A549 (cell line): Measurements from ENCODE around the gene ZBTB46. TPM values are rescaled to one million over a fixed set of nuclear protein-coding genes. Genes with fewer than 3 reads are reported as not detected.

ENCODE experiments used
- ATAC-seq, 2 experiments: fragments of 200-7000 bp in 1 of 2; fragments of >200 bp in 1 of 2; cut with Nextera tagmentation in 1 of 2; cut with Tn5 transposase in 1 of 2; 3 replicates each; pipeline versions ENCODE4 v1.8.0 to v1.9.1; 2018 to 2020; ENCODE audit warnings: mild to moderate bottlenecking in 1 of 2, moderate library complexity in 1 of 2
- CTCF ChIA-PET: fragments of 300-600 bp; sonication (Branson Sonifier 250); formaldehyde crosslinking; extraction: SDS; loops from one replicate; lab custom pipeline; 2021; ENCODE audit warnings: antibody characterized with exemption, inconsistent platforms; lab: Yijun Ruan, JAX
- POLR2A ChIA-PET: fragments of 350-600 bp; formaldehyde crosslinking; extraction: SDS; loops from one replicate; lab custom pipeline; 2021; ENCODE audit warnings: antibody characterized with exemption, inconsistent platforms; lab: Yijun Ruan, JAX
- DNase-seq, 2 experiments: peaks; one replicate each; pipeline versions ENCODE4 v3.0.0 to v3.0.0-alpha.2; 2011 to 2016; ENCODE audit warnings: low read depth in 1 of 2, low spot score in 1 of 2
- FAIRE-seq: peaks from 2 replicates; lab custom pipeline; 2011; peaks lifted over from hg19 to GRCh38; lab: Jason Lieb, UNC
- H3K27ac ChIP-seq, 2 experiments: fragments of >200 bp; sonication (Bioruptor Twin); formaldehyde crosslinking; 3 replicates each; pipeline ENCODE4 v1.5.1; 2016 to 2017
- H3K4me1 ChIP-seq: fragments of >200 bp; sonication (Bioruptor Twin); formaldehyde crosslinking; 3 replicates; pipeline ENCODE4 v1.6.1; 2016
- H3K4me2 ChIP-seq: fragments of >200 bp; sonication (Bioruptor Twin); formaldehyde crosslinking; 3 replicates; pipeline ENCODE4 v1.6.1; 2016
- H3K4me3 ChIP-seq: fragments of >200 bp; sonication (Bioruptor Twin); formaldehyde crosslinking; 3 replicates; pipeline ENCODE4 v1.5.1; 2016
- H3K9me3 ChIP-seq: fragments of >200 bp; sonication (Bioruptor Twin); formaldehyde crosslinking; 3 replicates; pipeline ENCODE4 v1.6.1; 2016
- CBX2 ChIP-seq: fragments of 200-600 bp; sonication (generic); IDR thresholded peaks from 2 replicates; pipeline ENCODE4 v1.6.1; 2016; ENCODE audit warnings: low read depth, mild to moderate bottlenecking, borderline replicate concordance
- CHD4 ChIP-seq: fragments of 200-600 bp; sonication (generic); IDR thresholded peaks from 2 replicates; pipeline ENCODE4 v1.6.1; 2016; ENCODE audit warnings: antibody characterized with exemption, mild to moderate bottlenecking, borderline replicate concordance
- EHF ChIP-seq: fragments of 250-450 bp; sonication (Bioruptor Pico); IDR thresholded peaks from 2 replicates; pipeline ENCODE4 v1.5.0; 2020; ENCODE audit warnings: mild to moderate bottlenecking
- ESRRA ChIP-seq: fragments of 150-350 bp; IDR thresholded peaks from 2 replicates; pipeline ENCODE4 v1.6.1; 2014; ENCODE audit warnings: mild to moderate bottlenecking, low read length, borderline replicate concordance
- FOSL2 ChIP-seq, 2 experiments: fragments of 450-650 bp in 1 of 2; fragments of >200 bp in 1 of 2; sonication (Bioruptor Twin) in 1 of 2; formaldehyde crosslinking; IDR thresholded peaks; 2 replicates each; pipeline versions ENCODE4 v1.5.0 to v1.6.1; 2016 to 2020; ENCODE audit warnings: mild to moderate bottlenecking in 1 of 2, moderate library complexity in 1 of 2
- FOXS1 ChIP-seq: fragments of 250-450 bp; sonication (Bioruptor Pico); IDR thresholded peaks from 2 replicates; pipeline ENCODE4 v1.5.0; 2020; ENCODE audit warnings: mild to moderate bottlenecking, moderate library complexity
- HDAC2 ChIP-seq: fragments of 200-600 bp; sonication (generic); IDR thresholded peaks from 2 replicates; pipeline ENCODE4 v1.6.1; 2016
- JUN ChIP-seq, 2 experiments: fragments of >200 bp; sonication (Bioruptor Twin); formaldehyde crosslinking; IDR thresholded peaks; 2 replicates in 1 of 2; 3 replicates in 1 of 2; pipeline ENCODE4 v1.6.1; 2016 to 2017
- MAFK ChIP-seq: fragments of 450-650 bp; IDR thresholded peaks from 2 replicates; pipeline ENCODE4 v1.6.1; 2014; ENCODE audit not compliant: partially characterized antibody
- MAX ChIP-seq: IDR thresholded peaks from 2 replicates; pipeline ENCODE4 v1.6.1; 2012
- MAZ ChIP-seq: fragments of 150-350 bp; IDR thresholded peaks from 2 replicates; pipeline ENCODE4 v1.6.1; 2014; ENCODE audit warnings: antibody characterized with exemption, low read depth, low read length, borderline replicate concordance
- NR3C1 ChIP-seq: fragments of >200 bp; sonication (Bioruptor Twin); formaldehyde crosslinking; IDR thresholded peaks from 3 replicates; pipeline ENCODE4 v1.6.1; 2017
- POLR2A ChIP-seq: IDR thresholded peaks from 2 replicates; pipeline ENCODE4 v1.6.1; 2012; ENCODE audit warnings: mild to moderate bottlenecking, low read length
- RFX5 ChIP-seq: fragments of 450-650 bp; IDR thresholded peaks from 2 replicates; pipeline ENCODE4 v1.7.1; 2014; ENCODE audit warnings: antibody characterized with exemption, mild to moderate bottlenecking, moderate library complexity
- RNF2 ChIP-seq: fragments of 200-600 bp; sonication (generic); IDR thresholded peaks from 2 replicates; pipeline ENCODE4 v1.6.1; 2016; ENCODE audit warnings: low read depth, mild to moderate bottlenecking, antibody characterized with exemption, moderate library complexity, borderline replicate concordance
- SMC3 ChIP-seq: fragments of >200 bp; sonication (Bioruptor Twin); formaldehyde crosslinking; IDR thresholded peaks from 3 replicates; pipeline ENCODE4 v1.6.1; 2018; ENCODE audit warnings: inconsistent platforms
- SREBF2 ChIP-seq: fragments of 450-650 bp; IDR thresholded peaks from 2 replicates; pipeline ENCODE4 v1.6.1; 2014; ENCODE audit warnings: mild to moderate bottlenecking, moderate library complexity
- USF2 ChIP-seq: fragments of 450-650 bp; IDR thresholded peaks from 2 replicates; pipeline ENCODE4 v1.6.1; 2014; ENCODE audit warnings: antibody characterized with exemption
- ZNF302 ChIP-seq: fragments of 250-450 bp; sonication (Bioruptor Pico); IDR thresholded peaks from 2 replicates; pipeline ENCODE4 v1.9.0; 2021; ENCODE audit warnings: inconsistent platforms, mild to moderate bottlenecking, moderate library complexity
- ZSCAN20 ChIP-seq: fragments of 250-450 bp; sonication (Bioruptor Pico); IDR thresholded peaks from 2 replicates; pipeline ENCODE4 v1.8.0; 2022; ENCODE audit warnings: mild to moderate bottlenecking, moderate library complexity
- WGBS: methylation state at CpG from one replicate; pipeline ENCODE4 v1.1.6; 2017; ENCODE audit errors: missing lambda C conversion rate; 5-methylcytosine and 5-hydroxymethylcytosine counted together
- polyA plus RNA-seq, 4 experiments: library from polyadenylated mRNA; depleted of rRNA in 3 of 4; stranded (reverse); fragments of >200 nt; fragmentation: RNase III in 1 of 4; extraction: RNeasy Plus Mini Kit Qiagen cat#74134 plus additional on column Dnase treatment in 1 of 4; gene quantifications; 2 replicates in 3 of 4; 3 replicates in 1 of 4; pipeline ENCODE4 v1.2.3, GENCODE V29; 2011 to 2017
- TF ChIP-seq, protein P1 (sequence below): fragments of >200 bp; sonication (Bioruptor Twin); formaldehyde crosslinking; IDR thresholded peaks from 3 replicates; pipeline ENCODE4 v1.5.1; 2016
- TF ChIP-seq, protein P2 (sequence below): fragments of >200 bp; sonication (Bioruptor Twin); formaldehyde crosslinking; IDR thresholded peaks from 3 replicates; pipeline ENCODE4 v1.6.1; 2016
- TF ChIP-seq, protein P3 (sequence below): IDR thresholded peaks from 2 replicates; pipeline ENCODE4 v1.6.1; 2012

ZBTB46 gene
- polyA plus RNA-seq, 2 of the 4 experiments (the other 2 are of a cell fraction) = 0.17 to 0.43 TPM

GRCh38 chr20:63844511-63844991 lies 13.5 kb upstream of the ZBTB46 start:
- POLR2A ChIA-PET = no interaction called here
- CTCF ChIA-PET = no interaction called here
- FAIRE-seq (no peak), DNase-seq (no peak), ATAC-seq (no peak)
- Histone ChIP-seq H3K4me3 (no peak overlapping the region), H3K9me3 (no peaks in the 10 kb centered on the region), H3K4me1 (peaks cover 17% of the 10 kb centered on the region), H3K4me2 (no peak overlapping the region), H3K27ac (no peak overlapping the region)
- 82% methylated on average over 4 of the region's 9 CpGs for WGBS
- TF ChIP-seq, protein P1, sequence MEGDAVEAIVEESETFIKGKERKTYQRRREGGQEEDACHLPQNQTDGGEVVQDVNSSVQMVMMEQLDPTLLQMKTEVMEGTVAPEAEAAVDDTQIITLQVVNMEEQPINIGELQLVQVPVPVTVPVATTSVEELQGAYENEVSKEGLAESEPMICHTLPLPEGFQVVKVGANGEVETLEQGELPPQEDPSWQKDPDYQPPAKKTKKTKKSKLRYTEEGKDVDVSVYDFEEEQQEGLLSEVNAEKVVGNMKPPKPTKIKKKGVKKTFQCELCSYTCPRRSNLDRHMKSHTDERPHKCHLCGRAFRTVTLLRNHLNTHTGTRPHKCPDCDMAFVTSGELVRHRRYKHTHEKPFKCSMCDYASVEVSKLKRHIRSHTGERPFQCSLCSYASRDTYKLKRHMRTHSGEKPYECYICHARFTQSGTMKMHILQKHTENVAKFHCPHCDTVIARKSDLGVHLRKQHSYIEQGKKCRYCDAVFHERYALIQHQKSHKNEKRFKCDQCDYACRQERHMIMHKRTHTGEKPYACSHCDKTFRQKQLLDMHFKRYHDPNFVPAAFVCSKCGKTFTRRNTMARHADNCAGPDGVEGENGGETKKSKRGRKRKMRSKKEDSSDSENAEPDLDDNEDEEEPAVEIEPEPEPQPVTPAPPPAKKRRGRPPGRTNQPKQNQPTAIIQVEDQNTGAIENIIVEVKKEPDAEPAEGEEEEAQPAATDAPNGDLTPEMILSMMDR = no peak
- TF ChIP-seq USF2 (no peak), SMC3 (no peak), FOSL2 (IDR thresholded peaks at IDR 0.05) (no peak), FOSL2 (CRISPR knock-in tag; IDR thresholded peaks at IDR 0.05) (no peak), NR3C1 (no peak), RFX5 (no peak), CHD4 (no peak)
- TF ChIP-seq, protein P2, sequence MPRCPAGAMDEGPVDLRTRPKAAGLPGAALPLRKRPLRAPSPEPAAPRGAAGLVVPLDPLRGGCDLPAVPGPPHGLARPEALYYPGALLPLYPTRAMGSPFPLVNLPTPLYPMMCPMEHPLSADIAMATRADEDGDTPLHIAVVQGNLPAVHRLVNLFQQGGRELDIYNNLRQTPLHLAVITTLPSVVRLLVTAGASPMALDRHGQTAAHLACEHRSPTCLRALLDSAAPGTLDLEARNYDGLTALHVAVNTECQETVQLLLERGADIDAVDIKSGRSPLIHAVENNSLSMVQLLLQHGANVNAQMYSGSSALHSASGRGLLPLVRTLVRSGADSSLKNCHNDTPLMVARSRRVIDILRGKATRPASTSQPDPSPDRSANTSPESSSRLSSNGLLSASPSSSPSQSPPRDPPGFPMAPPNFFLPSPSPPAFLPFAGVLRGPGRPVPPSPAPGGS = no peak
- TF ChIP-seq, protein P3, sequence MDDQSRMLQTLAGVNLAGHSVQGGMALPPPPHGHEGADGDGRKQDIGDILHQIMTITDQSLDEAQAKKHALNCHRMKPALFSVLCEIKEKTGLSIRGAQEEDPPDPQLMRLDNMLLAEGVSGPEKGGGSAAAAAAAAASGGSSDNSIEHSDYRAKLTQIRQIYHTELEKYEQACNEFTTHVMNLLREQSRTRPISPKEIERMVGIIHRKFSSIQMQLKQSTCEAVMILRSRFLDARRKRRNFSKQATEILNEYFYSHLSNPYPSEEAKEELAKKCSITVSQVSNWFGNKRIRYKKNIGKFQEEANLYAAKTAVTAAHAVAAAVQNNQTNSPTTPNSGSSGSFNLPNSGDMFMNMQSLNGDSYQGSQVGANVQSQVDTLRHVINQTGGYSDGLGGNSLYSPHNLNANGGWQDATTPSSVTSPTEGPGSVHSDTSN = no peak

DNA sequence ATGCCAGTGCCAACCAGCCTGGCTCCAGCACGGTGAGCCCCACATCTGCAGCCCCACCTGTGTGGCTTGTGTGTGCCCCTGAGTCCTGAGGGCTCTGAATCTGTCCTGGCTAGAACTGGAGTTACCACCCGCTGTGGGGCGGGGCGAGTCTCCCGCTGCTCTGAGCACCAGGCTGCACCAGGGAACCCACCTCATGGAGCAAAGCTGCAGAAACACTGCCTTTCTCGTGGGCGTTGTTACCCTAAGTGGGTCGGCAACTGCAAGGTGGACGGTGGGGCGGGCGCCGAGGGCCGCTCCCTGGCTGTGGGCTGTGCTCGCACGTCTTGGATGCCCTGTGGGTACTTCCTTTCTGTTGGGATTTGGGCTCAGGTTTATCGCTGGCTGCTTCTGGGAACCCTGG lies 12.7 kb upstream of the ZBTB46 start:
- no peak for TF ChIP-seq FOXS1 (CRISPR knock-in tag)
- no peak for TF ChIP-seq MAX
- TF ChIP-seq JUN (IDR thresholded peaks at IDR 0.05) = no peak
- no peak for TF ChIP-seq RNF2
- TF ChIP-seq CBX2 = no peak
- TF ChIP-seq MAFK = no peak
- no peak for TF ChIP-seq POLR2A
- TF ChIP-seq ESRRA = no peak
- no peak for TF ChIP-seq EHF (CRISPR knock-in tag)
- TF ChIP-seq SREBF2 = no peak
- TF ChIP-seq ZSCAN20 = no peak
- TF ChIP-seq HDAC2 = no peak
- TF ChIP-seq ZNF302 (CRISPR knock-in tag) = no peak
- TF ChIP-seq FOSL2 (IDR thresholded peaks at IDR 0.05) = no peak
- no peak for TF ChIP-seq FOSL2 (CRISPR knock-in tag; IDR thresholded peaks at IDR 0.05)
- TF ChIP-seq MAZ = no peak
- DNase-seq (no peak), FAIRE-seq (no peak), ATAC-seq (peak in 1 of 2 experiments; percentile 14; a peak in 1 of 6 replicates)
- ChIA-PET POLR2A (no interaction called here), CTCF (no interaction called here)
- H3K4me1 ChIP-seq = peaks cover 17% of the 10 kb centered on the region
- no peaks in the 10 kb centered on the region for H3K9me3 ChIP-seq
- H3K4me2 ChIP-seq = no peak overlapping the region
- no peak overlapping the region for H3K27ac ChIP-seq
- 27% methylated on average over 9 of the region's 16 CpGs for WGBS
- no peak overlapping the region for H3K4me3 ChIP-seq
